ENCODE results near the gene ZNF619.
A peak's percentile ranks its signal among the peaks of the same experiment; 100 is the strongest.

ZNF619 gene

GRCh38 chr3:40468018-40468417 is 8.9 kb upstream of the ZNF619 start:
- no peak for DNase-seq

DNA sequence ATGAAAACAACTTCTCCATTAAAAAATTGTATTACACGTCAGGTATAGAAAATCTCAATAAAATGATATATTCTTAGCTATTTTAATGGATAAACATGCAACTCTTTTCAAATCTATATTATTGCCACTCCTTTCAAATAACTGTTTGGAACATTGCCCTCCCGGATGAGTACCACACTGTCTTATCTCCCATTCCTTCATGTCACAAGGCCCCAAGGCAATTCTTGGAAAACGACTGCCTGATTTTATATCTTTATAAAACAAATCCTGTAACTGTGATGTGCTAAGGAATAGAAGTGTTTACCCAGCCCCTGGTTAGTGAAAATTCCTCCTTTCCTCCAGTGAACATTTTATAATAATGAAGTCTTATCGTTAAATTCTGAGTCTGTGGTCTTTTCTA is 6.2 kb upstream of the ZNF619 start:
- no peak for DNase-seq

DNA sequence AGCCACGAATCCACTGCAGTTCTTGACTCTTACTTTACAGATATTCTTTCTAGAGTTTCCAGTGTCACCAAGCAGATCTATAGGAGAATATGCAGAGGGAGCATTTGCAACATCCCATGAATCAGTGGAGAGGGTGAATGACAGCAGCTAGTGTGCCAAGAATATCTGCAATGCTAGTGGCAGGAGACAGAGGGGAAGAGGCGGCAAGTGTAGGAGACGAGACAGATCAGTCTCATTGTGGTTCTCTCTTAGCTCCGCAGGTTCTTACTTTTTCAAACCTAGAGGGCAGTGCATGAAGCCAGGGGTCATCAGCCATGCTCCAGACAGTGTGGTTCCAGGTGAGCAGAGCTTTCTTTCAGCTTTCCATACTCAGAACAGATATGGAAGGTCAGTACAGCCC is 744 bp downstream of the ZNF619 start:
- no peak for DNase-seq

DNA sequence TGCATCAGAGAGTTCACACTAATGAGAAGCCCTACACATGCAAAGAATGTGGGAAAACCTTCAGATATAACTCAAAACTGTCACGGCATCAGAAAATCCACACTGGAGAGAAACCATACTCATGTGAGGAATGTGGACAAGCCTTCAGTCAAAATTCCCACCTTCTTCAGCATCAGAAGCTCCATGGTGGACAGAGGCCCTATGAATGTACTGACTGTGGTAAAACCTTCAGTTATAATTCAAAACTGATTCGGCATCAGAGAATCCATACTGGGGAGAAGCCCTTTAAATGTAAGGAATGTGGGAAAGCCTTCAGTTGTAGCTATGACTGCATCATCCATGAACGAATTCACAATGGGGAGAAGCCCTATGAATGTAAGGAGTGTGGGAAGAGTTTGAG is 10.2 kb downstream of the ZNF619 start:
- no peak for DNase-seq

- no peak for DNase-seq
Measured at GRCh38 chr3:40490916-40491315, 14.0 kb downstream of the ZNF619 start.

DNA sequence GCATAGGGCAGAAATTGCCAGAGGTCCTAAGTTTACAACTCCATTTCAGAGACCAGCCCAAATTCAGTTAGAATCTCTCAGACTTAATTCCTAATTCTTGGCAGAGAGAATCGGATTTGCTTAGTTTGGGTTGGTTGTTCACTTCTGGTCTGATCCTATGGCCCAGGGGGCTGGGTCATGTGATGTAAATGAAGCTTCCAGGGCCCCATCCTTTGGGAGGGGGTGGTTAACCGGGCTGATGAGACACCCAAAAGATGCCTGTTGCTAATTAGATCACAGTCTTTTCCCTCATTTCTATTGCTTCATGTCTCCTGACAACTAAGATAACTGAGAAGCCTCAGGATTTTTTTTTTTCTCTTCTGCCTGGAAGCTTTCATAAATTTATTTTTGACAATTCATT is 17.8 kb downstream of the ZNF619 start:
- no peak for DNase-seq

- no peak for DNase-seq
Measured at GRCh38 chr3:40497288-40497687, 20.4 kb downstream of the ZNF619 start.

DNA sequence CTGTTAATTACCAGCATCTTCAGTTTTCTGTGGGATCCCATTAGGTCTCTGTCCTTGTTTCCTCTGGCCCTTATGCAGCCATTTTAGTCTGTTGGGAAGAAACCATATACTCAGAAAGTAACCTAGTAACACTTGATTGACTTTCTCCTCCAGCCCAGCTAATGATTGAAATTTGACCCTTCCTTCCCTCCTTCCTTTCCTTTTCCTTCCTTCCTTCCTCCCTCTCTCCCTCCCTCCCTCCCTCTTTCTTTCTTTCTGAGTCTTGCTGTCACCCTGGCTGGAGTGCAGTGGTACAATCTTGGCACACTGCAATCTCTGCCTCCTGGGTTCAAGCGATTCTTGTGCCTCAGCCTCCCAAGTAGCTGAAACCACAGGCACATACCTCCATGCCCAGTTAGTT is 23.0 kb downstream of the ZNF619 start:
- no peak for DNase-seq

GRCh38 chr3:40502034-40502433 is 25.1 kb downstream of the ZNF619 start:
- DNase-seq: no peak

- no peak for DNase-seq
Measured at GRCh38 chr3:40504636-40505430, 27.9 kb downstream of the ZNF619 start.

GRCh38 chr3:40505599-40506462 is 28.9 kb downstream of the ZNF619 start, which contains the start of gene ZNF620:
Gene ZNF620, plus strand, starts transcription at chr3:40506039. Its CDS starts 314 bp downstream, at chr3:40506353.
- peak; percentile 33 for DNase-seq

GRCh38 chr3:40511031-40511718 is 34.3 kb downstream of the ZNF619 start:
- DNase-seq: no peak

DNA sequence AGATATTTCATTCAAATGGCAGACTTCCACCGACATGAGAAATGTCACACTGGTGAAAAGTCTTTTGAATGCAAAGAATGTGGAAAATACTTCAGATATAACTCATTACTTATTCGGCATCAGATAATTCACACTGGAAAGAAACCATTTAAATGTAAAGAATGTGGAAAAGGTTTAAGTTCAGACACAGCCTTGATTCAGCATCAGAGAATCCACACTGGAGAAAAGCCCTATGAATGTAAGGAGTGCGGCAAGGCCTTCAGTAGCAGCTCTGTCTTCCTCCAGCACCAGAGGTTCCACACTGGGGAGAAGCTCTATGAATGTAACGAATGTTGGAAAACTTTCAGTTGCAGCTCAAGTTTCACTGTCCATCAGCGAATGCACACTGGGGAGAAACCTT is 39.3 kb downstream of the ZNF619 start:
- DNase-seq: no peak

GRCh38 chr3:40518067-40518466 is 41.1 kb downstream of the ZNF619 start:
- no peak for DNase-seq

- no peak for DNase-seq
Measured at GRCh38 chr3:40518848-40519247, 41.9 kb downstream of the ZNF619 start.

- DNase-seq: no peak
Measured at GRCh38 chr3:40521254-40521653, 44.3 kb downstream of the ZNF619 start.

DNA sequence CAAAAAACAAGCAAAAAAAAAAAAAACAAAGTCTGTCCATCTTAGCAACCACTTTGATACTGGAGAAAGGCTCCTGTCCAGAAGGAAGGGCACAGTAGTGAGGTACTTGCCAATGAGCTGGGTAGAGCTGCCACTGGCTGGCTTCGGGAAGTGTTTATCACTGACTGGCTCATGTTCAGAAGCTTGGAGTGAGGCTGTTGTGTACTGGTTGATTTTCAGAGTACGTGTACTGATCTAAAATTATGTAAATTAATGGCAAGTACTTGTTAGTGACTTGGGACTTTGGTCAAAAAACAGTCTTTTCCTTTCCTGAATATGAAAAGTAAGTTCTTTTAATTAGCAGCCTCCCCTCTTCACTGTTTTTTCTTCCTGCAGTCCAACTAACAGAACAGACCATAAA is 46.9 kb downstream of the ZNF619 start:
- DNase-seq: no peak

DNA sequence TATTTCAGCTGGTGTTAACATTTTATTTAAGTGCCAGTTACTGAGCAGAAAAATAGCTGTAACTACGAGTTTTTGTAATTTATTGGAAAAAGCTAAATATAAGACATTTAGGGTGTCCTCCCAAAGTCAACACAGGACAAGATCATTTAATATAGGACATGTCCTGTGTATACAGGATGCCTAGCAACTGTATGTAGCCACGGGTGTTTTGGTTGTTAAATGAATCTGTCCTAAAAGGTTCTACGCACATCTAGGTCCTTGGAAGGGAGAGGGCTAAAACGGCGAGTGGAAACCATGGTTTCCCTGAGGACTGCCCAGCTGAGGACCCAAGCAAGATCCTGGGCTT is 47.3 kb downstream of the ZNF619 start:
- DNase-seq: no peak

DNA sequence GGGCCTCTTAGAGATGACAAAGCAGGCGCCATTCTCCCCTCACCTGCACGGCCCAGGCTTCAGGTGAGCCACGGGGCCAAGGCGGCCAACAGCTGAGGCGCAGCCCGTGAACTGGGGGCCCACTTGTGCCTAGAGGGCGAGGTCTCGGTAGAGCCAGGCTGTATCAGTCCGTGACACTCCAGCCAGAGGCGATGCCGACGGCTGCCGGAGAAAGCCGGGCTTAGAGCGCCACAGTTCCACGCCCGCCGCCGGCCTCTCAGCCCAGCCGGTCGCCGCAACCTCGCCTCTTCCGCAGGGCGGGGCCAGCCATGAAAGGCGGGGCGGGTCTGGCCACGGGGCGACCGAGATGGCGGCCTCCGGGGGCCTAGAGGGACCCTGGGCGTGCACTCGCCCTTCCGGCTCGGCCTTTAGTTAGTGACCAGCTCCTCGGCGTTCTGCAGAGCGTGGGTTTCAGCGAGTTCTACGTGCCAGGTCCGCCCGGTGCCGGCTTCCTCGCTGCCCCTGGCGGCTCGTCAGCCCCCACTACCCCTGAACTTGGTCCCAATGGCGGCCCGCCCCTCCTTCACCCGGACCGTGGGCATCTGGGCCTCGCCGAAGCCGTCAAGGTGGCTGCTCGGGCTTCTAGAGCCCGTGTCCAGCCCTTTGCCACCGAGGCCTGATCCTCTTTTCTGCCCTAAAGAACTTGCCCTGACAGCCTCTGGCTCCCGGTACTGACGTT is 47.8 kb downstream of the ZNF619 start, which contains the start of gene ZNF621:
TSS of gene ZNF621 (plus strand) at position 393 of the 718 bp plus-strand sequence. CDS start 881 bp downstream, outside the sequence.
- DNase-seq: no peak

- DNase-seq: no peak
Measured at GRCh38 chr3:40528426-40528825, 51.5 kb downstream of the ZNF619 start.

DNA sequence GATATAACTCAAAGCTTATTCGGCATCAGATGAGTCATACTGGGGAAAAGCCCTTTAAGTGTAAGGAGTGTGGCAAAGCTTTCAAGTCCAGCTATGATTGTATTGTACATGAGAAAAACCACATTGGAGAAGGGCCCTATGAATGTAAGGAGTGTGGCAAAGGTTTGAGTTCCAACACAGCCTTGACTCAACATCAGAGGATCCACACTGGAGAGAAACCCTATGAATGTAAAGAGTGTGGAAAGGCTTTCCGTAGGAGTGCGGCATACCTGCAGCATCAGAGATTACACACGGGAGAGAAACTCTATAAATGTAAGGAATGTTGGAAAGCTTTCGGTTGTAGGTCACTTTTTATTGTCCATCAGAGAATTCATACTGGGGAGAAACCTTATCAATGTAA is 55.3 kb downstream of the ZNF619 start:
- no peak for DNase-seq

DNA sequence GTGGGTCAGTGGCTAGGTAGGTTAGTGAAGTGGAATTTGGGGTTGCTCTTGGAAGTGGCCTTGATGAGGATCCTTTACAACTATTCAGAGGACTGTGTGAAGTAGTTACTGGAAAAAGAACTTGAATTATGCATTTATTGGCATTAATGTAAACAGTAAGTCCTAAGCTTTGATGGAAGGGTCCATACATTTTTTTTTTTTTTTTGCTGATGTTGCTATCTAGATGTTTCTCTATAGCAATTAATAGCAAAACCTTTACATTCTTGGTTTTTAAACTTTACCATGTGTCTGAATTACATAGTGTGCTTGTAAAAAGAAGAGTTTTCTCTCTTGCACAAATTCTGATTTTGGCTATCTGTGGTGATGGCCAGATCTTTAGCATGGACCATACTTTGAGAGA is 57.4 kb downstream of the ZNF619 start:
- DNase-seq: no peak
